ENCODE data around the gene CHCHD6. TPM values are rescaled to one million over a fixed set of nuclear protein-coding genes. Genes with fewer than 3 reads are reported as not detected.

The CHCHD6 gene
- polyA plus RNA-seq, 1 donor = 10.8 TPM

- Histone ChIP-seq H3K36me3 (ENCODE audit: control insufficient read depth, insufficient read depth, low read length) (no peaks in the 10 kb centered on the region), H3K27ac (ENCODE audit: low read length) (no peak overlapping the region), H3K4me1 (ENCODE audit: control insufficient read depth, insufficient read depth, low read length) (peaks cover 6% of the 10 kb centered on the region), H3K9me3 (ENCODE audit: control insufficient read depth, low read depth, low read length) (no peaks in the 10 kb centered on the region), H3K4me3 (ENCODE audit: low read length) (no peak overlapping the region), H3K27me3 (ENCODE audit: control insufficient read depth, insufficient read depth, low read length) (no peaks in the 10 kb centered on the region)
- WGBS (ENCODE audit: insufficient coverage, low lambda C conversion rate) = no CpG with 5 or more reads among the region's 6 CpGs
- DNase-seq = no peak
Observed at GRCh38 chr3:126927846-126928245, 223.8 kb downstream of the CHCHD6 start.

- no peaks in the 10 kb centered on the region for H3K27me3 ChIP-seq (ENCODE audit: control insufficient read depth, insufficient read depth, low read length)
- WGBS (ENCODE audit: insufficient coverage, low lambda C conversion rate) = no CpG with 5 or more reads among the region's 3 CpGs
- no peaks in the 10 kb centered on the region for H3K9me3 ChIP-seq (ENCODE audit: control insufficient read depth, low read depth, low read length)
- no peak for DNase-seq
- H3K4me3 ChIP-seq (ENCODE audit: low read length) = no peak overlapping the region
- no peak overlapping the region for H3K27ac ChIP-seq (ENCODE audit: low read length)
- no peaks in the 10 kb centered on the region for H3K36me3 ChIP-seq (ENCODE audit: control insufficient read depth, insufficient read depth, low read length)
- H3K4me1 ChIP-seq (ENCODE audit: control insufficient read depth, insufficient read depth, low read length) = peaks cover 9% of the 10 kb centered on the region
Observed at GRCh38 chr3:126928921-126929474, 225.0 kb downstream of the CHCHD6 start.

DNA sequence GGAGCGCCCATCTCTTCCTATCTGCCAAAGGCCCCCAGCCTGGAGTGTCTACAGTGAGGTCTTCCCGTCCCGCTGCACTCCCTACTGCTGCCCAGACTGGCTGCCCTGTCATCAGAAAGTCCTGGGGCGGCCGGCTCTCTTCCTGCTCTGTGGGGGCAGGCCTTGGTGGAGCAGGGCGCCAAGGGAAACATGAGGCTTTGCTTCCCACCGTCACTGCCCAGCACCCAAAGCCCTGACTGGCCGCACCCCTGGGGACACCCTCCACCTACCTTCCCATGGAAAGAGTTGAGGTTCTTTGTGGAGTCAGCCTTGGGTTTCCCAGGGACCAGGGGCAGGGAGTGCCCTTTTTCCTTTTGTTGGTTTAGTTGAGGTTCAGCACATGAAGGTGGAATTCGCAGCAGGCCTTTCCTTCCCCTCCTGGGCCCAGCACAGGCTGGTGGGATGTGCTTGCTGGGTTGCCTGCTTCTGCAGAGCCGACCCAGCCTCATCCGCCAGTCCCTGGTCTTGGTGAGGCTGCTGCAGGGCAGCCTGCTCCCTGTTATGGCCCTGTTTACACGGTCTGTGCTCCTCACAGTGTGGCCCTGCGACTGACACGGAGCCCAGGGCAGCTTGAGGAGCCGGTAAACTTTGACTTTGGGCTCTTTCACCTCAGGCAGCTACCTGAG, 227.0 kb downstream of the CHCHD6 start:
- Histone ChIP-seq H3K36me3 (ENCODE audit: control insufficient read depth, insufficient read depth, low read length) (no peaks in the 10 kb centered on the region), H3K9me3 (ENCODE audit: control insufficient read depth, low read depth, low read length) (no peaks in the 10 kb centered on the region), H3K4me1 (ENCODE audit: control insufficient read depth, insufficient read depth, low read length) (peaks cover 4% of the 10 kb centered on the region), H3K27ac (ENCODE audit: low read length) (no peak overlapping the region), H3K27me3 (ENCODE audit: control insufficient read depth, insufficient read depth, low read length) (no peaks in the 10 kb centered on the region), H3K4me3 (ENCODE audit: low read length) (no peak overlapping the region)
- no CpG with 5 or more reads among the region's 15 CpGs for WGBS (ENCODE audit: insufficient coverage, low lambda C conversion rate)
- DNase-seq = no peak

DNA sequence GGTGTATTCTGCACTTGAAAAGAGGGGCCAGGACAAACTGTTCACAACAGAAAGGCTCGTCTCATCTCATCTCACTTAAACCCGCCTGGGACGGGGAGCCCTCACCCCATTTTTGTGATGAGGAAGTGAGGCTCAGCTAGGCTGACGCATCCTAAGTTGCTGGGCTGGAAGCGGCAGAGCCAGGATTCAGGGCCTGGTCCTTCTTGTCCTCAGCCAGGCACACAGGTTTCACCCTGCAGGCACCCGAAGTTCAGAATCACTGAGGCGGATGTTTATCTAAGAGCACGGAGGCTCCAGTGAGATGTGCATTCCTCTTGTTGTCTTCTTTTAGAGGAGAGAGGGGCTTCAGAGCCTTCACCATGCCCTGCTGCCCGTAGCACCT, 227.8 kb downstream of the CHCHD6 start:
- Histone ChIP-seq H3K4me3 (ENCODE audit: low read length) (no peak overlapping the region), H3K36me3 (ENCODE audit: control insufficient read depth, insufficient read depth, low read length) (no peaks in the 10 kb centered on the region), H3K27me3 (ENCODE audit: control insufficient read depth, insufficient read depth, low read length) (no peaks in the 10 kb centered on the region), H3K4me1 (ENCODE audit: control insufficient read depth, insufficient read depth, low read length) (peaks cover 4% of the 10 kb centered on the region), H3K27ac (ENCODE audit: low read length) (no peak overlapping the region), H3K9me3 (ENCODE audit: control insufficient read depth, low read depth, low read length) (no peaks in the 10 kb centered on the region)
- whole genome bisulfite sequencing (ENCODE audit: insufficient coverage, low lambda C conversion rate) = no CpG with 5 or more reads among the region's 9 CpGs
- DNase-seq = no peak

GRCh38 chr3:126932188-126932931, 228.3 kb downstream of the CHCHD6 start:
- Histone ChIP-seq H3K27me3 (ENCODE audit: control insufficient read depth, insufficient read depth, low read length) (no peaks in the 10 kb centered on the region), H3K4me1 (ENCODE audit: control insufficient read depth, insufficient read depth, low read length) (peaks cover 4% of the 10 kb centered on the region), H3K27ac (ENCODE audit: low read length) (no peak overlapping the region), H3K9me3 (ENCODE audit: control insufficient read depth, low read depth, low read length) (no peaks in the 10 kb centered on the region), H3K36me3 (ENCODE audit: control insufficient read depth, insufficient read depth, low read length) (no peaks in the 10 kb centered on the region), H3K4me3 (ENCODE audit: low read length) (no peak overlapping the region)
- no CpG with 5 or more reads among the region's 13 CpGs for WGBS (ENCODE audit: insufficient coverage, low lambda C conversion rate)
- no peak for DNase-seq

- WGBS (ENCODE audit: insufficient coverage, low lambda C conversion rate) = no CpG with 5 or more reads among the region's 4 CpGs
- H3K27me3 ChIP-seq (ENCODE audit: control insufficient read depth, insufficient read depth, low read length) = no peaks in the 10 kb centered on the region
- H3K36me3 ChIP-seq (ENCODE audit: control insufficient read depth, insufficient read depth, low read length) = no peaks in the 10 kb centered on the region
- no peaks in the 10 kb centered on the region for H3K9me3 ChIP-seq (ENCODE audit: control insufficient read depth, low read depth, low read length)
- no peak overlapping the region for H3K27ac ChIP-seq (ENCODE audit: low read length)
- DNase-seq = peak; percentile 22 to 64
- H3K4me3 ChIP-seq (ENCODE audit: low read length) = no peak overlapping the region
- peaks cover 4% of the 10 kb centered on the region for H3K4me1 ChIP-seq (ENCODE audit: control insufficient read depth, insufficient read depth, low read length)
Observed at GRCh38 chr3:126934031-126934531, 230.0 kb downstream of the CHCHD6 start.

GRCh38 chr3:126934991-126935390, 231.0 kb downstream of the CHCHD6 start:
- Histone ChIP-seq H3K27ac (ENCODE audit: low read length) (no peak overlapping the region), H3K27me3 (ENCODE audit: control insufficient read depth, insufficient read depth, low read length) (no peaks in the 10 kb centered on the region), H3K36me3 (ENCODE audit: control insufficient read depth, insufficient read depth, low read length) (no peaks in the 10 kb centered on the region), H3K9me3 (ENCODE audit: control insufficient read depth, low read depth, low read length) (no peaks in the 10 kb centered on the region), H3K4me3 (ENCODE audit: low read length) (no peak overlapping the region), H3K4me1 (ENCODE audit: control insufficient read depth, insufficient read depth, low read length) (peaks cover 4% of the 10 kb centered on the region)
- DNase-seq = no peak
- WGBS (ENCODE audit: insufficient coverage, low lambda C conversion rate) = no CpG with 5 or more reads among the region's 8 CpGs

- Histone ChIP-seq H3K9me3 (ENCODE audit: control insufficient read depth, low read depth, low read length) (no peaks in the 10 kb centered on the region), H3K4me3 (ENCODE audit: low read length) (no peak overlapping the region), H3K4me1 (ENCODE audit: control insufficient read depth, insufficient read depth, low read length) (peaks cover 4% of the 10 kb centered on the region), H3K27me3 (ENCODE audit: control insufficient read depth, insufficient read depth, low read length) (no peaks in the 10 kb centered on the region), H3K36me3 (ENCODE audit: control insufficient read depth, insufficient read depth, low read length) (no peaks in the 10 kb centered on the region), H3K27ac (ENCODE audit: low read length) (no peak overlapping the region)
- no peak for DNase-seq
- WGBS (ENCODE audit: insufficient coverage, low lambda C conversion rate) = 100% methylated on average over 1 of the region's 4 CpGs
Observed at GRCh38 chr3:126935756-126936509, 231.9 kb downstream of the CHCHD6 start.

DNA sequence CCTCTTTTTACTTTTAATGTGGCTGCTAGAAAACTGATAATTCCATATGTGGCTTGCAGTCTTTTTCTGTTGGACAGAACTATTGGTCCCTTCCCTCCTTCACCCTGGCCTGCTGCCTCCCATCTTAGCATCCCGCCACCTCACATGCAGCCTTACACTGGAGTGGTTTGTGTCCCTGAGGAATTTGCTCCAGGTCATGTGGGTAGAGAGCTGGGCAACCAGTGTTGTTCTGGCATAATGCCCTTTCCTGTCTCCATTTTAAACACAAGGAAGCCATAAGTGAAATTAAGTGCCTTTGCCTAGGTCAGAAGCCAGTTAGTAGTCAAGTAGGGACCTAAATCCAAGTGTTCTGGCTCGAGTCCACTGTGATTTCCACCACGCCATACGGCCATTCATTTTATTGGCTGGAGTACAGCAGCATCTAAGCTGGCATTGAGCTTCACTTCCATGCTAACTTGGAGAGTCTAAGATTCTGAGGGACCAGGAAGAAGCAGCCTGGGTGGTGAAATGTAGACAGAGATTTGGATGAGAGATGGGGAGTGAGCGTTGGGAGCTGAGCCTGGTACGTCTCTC, 232.9 kb downstream of the CHCHD6 start:
- Histone ChIP-seq H3K27me3 (ENCODE audit: control insufficient read depth, insufficient read depth, low read length) (no peaks in the 10 kb centered on the region), H3K27ac (ENCODE audit: low read length) (no peak overlapping the region), H3K9me3 (ENCODE audit: control insufficient read depth, low read depth, low read length) (no peaks in the 10 kb centered on the region), H3K36me3 (ENCODE audit: control insufficient read depth, insufficient read depth, low read length) (no peaks in the 10 kb centered on the region), H3K4me3 (ENCODE audit: low read length) (no peak overlapping the region), H3K4me1 (ENCODE audit: control insufficient read depth, insufficient read depth, low read length) (peaks cover 4% of the 10 kb centered on the region)
- WGBS (ENCODE audit: insufficient coverage, low lambda C conversion rate) = no CpG with 5 or more reads among the region's 6 CpGs
- no peak for DNase-seq

- Histone ChIP-seq H3K36me3 (ENCODE audit: control insufficient read depth, insufficient read depth, low read length) (no peaks in the 10 kb centered on the region), H3K4me1 (ENCODE audit: control insufficient read depth, insufficient read depth, low read length) (peaks cover 4% of the 10 kb centered on the region), H3K27ac (ENCODE audit: low read length) (no peak overlapping the region), H3K4me3 (ENCODE audit: low read length) (no peak overlapping the region), H3K27me3 (ENCODE audit: control insufficient read depth, insufficient read depth, low read length) (no peaks in the 10 kb centered on the region), H3K9me3 (ENCODE audit: control insufficient read depth, low read depth, low read length) (no peaks in the 10 kb centered on the region)
- no peak for DNase-seq
- WGBS (ENCODE audit: insufficient coverage, low lambda C conversion rate) = no CpG with 5 or more reads among the region's 2 CpGs
Observed at GRCh38 chr3:126937533-126937932, 233.5 kb downstream of the CHCHD6 start.
